VCaP (cell line): ENCODE results near the gene HCFC1.
A peak's percentile ranks its signal among the peaks of the same experiment; 100 is the strongest.

Source experiments
- H3K27ac ChIP-seq: fragments of 450-650 bp; 2 replicates; pipeline ENCODE4 v1.5.1; 2017
- CTCF ChIP-seq: fragments of 450-650 bp; conservative IDR thresholded peaks from 2 replicates; pipeline ENCODE4 v1.5.1; 2017; ENCODE audit warnings: mild to moderate bottlenecking, moderate library complexity

HCFC1 gene

GRCh38 chrX:153925739-153926551, 45.7 kb downstream of the HCFC1 start, which contains the start of gene ARHGAP4:
Gene ARHGAP4, minus strand, starts transcription at chrX:153926264. Its CDS starts 62 bp downstream, at chrX:153926202.
- peak within 1 kb of the TSS; percentile 91 for H3K27ac ChIP-seq
- no peak for TF ChIP-seq CTCF

- no peak overlapping the region for H3K27ac ChIP-seq
Measured at GRCh38 chrX:153925387-153925738, 46.3 kb downstream of the HCFC1 start.

GRCh38 chrX:153924149-153924861, 47.3 kb downstream of the HCFC1 start:
- TF ChIP-seq CTCF = peak; percentile 47
- peak overlapping the region; percentile 21; the same call in 1 of the 2 replicates for H3K27ac ChIP-seq

More at GRCh38 chrX:153925387-153925738, 46.3 kb downstream of the HCFC1 start:
- TF ChIP-seq CTCF = no peak

GRCh38 chrX:153922932-153923857, 48.4 kb downstream of the HCFC1 start:
- peak; percentile 78 for TF ChIP-seq CTCF
- no peak overlapping the region for H3K27ac ChIP-seq

GRCh38 chrX:153921511-153922446, 49.8 kb downstream of the HCFC1 start:
- no peak overlapping the region for H3K27ac ChIP-seq
- no peak for TF ChIP-seq CTCF

GRCh38 chrX:153921070-153921469, 50.5 kb downstream of the HCFC1 start:
- H3K27ac ChIP-seq = no peak overlapping the region
- no peak for TF ChIP-seq CTCF
